Renal pelvis (tissue), 4 donors: Measurements from ENCODE around the gene PARD3. TPM values are rescaled to one million over a fixed set of nuclear protein-coding genes. Genes with fewer than 3 reads are reported as not detected.
"Not testable (repeated sequence)": the region's sequence is repeated elsewhere in the genome, so short reads cannot be mapped to it uniquely, and the experiment has no call there.

Experiments used
- DNase-seq: peaks from one replicate; pipeline ENCODE4 v3.0.0-alpha.2; 2013
- polyA plus RNA-seq, 3 donors: library from polyadenylated mRNA; unstranded; fragments of 120-200 nt; gene quantifications; one replicate each; pipeline ENCODE4 v1.2.1, GENCODE V29; 2013; ENCODE audit not compliant: insufficient read length in 3 of 3

PARD3 gene
- polyA plus RNA-seq, 3 donors, result 66.9 to 71.1 (median 71.1) TPM

DNA sequence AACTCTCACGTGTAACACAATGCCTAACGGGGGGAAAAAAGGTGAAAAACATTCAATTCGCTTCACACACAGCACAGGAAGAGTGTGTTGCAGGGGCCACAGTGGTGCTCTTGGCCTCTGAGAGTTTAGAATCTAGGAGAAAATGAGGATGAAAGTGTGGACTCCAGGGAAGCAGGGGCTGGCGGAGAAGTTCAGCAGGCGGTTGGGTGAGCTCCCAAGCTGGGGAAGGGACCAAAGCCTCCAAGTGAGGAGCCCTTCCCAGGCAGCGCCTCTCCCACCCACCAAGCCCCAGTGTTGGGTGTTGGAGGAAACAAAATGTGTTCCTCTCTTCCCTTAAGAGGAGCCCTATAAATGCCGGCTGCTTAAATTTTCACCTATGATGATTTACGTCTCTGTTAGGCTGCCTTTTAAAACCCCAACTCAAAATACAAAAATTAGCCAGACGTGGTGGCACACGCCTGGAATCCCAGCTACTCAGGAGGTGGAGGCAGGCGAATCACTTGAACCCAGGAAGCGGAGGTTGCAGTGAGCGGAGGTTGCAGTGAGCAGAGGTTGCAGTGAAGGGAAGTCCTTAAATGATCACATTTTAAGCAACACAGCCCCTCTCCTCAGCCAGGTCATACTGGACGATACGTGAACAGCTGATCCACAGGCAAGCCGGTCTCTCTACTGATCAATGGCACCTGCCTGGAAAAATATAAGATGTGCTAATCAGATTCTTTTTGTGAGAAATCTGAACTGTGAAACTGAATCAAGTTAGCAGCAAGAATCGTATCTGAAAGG is 735.2 kb downstream of the PARD3 start:
- no peak for DNase-seq

DNA sequence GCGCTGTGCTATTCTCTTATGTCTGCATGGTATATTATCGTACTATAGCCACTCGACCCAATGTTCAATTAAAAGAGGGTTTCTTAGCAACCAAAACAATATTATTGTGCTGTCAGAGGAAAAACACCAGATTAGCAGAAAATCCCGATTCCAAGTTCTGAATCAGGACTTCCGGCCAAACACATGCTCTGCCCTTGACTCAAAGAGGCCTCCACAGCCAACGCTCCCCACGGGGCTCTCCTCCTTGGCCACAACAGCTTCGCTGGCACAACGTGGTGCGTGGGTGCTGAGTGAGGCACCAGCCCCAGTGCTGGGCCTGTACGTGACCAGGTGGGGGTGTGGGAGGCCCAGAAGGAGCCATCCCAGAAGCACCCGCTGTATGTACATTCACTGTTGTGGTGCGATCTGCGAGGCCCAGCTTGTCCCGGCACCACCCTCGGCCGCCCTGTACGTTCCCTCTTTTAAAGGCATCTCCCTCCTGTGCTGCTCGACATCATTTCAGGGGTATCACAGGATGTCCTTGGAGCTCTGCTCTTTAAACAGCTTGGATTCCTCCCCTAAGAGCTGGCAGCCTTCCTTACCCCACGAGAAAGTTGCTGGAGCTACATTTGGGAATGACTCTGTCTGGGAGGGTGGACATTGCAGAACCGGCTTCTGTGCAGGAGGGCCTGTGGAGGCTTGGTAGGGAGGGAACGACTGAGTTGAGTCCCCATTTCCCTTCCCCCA is 736.2 kb downstream of the PARD3 start:
- DNase-seq, result no peak

DNA sequence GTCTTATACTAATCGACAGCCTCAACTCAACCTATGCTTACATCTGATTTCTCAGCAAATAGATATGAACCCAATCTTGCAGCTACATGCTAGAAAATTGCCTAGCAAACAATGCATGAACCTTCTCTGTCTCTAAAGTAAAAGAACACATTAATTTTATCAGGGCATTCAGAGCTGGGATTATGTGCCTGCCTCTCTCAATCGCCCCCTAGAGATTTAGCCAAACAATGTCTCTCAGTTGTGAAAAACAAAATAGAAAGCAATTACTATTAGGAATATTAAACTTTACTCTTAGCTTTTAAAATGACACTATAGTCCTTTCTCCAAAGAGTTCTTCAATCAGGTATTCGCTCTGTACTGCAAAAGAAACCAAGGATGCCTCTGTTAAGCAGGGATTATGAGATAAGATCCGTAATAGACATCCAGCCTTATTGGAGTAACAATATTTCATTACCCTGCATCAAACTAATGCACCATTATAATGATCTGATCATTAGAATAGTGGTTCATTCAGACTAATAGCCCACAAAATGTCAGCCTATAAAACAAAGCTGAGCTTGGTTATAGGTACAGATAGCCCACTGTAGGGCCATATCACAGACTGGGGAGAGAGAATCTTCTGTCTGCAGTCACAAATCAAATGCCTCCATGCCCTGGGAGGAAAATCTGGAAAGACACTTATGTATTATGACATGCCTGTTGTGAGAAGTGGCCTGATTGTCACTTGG is 736.9 kb downstream of the PARD3 start:
- no peak for DNase-seq

DNA sequence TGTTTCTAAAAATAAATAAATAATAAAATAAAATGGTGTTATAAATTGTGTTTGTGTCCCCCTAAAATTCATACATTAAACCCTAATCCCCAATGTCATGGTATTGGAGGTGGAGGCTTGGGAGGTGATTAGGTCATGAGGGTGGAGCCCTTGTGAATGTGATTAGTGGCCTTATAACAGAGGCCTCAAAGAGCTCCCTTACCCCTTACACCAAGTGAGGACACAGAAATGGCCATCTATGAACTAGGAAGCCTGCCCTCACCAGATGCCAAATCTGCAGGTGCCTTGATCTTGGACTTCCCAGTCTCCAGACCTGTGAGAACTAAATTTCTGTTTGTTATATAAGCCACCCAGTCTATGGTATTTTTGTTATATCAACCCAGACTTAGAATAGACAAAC is 738.7 kb downstream of the PARD3 start:
- no peak for DNase-seq

DNA sequence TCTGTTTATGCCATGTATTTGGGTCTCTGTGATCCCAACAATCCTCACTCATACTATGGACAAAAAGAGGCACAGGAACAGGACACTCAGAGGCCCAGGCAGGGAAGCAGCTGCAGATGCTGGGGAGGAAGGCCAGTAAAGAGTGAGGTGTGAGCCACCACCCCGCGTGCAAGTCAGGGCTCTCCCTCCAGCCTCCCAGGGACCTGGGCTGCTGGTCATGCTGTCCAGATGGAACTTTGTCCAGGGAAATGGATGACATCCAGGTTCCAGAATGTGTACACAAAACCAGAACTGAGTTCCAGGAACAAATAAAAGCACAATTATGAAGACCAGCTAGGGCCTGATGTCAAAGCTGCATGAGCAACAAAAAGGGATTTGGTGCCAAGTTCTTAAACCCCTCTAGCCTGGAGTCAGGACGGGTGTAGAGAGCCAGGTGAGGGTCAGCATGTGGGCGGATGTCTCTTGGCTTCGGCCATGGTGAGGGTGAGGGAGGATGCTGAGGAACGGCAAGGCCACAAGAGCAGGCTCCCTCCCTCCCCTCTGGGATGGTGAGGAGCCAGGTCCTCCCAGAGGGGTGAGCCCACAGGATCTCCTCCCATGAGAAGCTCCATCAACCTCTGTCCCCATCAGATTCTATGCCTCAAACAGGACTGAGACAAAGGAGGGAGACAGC is 739.7 kb downstream of the PARD3 start:
- DNase-seq, result no peak

DNA sequence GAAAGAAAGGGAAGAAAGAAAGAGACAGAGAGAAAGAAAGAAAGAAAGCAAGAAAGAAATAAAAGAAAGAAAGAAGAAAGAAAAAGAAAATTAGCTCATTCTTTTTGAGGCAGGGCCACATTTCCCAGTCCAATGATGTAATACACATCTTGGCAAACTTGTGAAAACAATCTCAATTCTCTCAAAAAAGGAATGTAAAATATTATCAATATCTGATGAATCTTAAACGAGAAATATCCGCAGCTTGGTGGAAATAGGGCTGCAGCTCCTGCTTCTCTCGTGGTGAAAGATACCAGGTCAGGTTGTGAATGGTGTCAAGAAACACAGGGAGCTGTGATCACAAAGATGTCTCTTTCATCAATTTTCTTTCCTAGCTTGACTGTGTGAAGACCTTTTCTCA is 741.0 kb downstream of the PARD3 start:
- no peak for DNase-seq

DNA sequence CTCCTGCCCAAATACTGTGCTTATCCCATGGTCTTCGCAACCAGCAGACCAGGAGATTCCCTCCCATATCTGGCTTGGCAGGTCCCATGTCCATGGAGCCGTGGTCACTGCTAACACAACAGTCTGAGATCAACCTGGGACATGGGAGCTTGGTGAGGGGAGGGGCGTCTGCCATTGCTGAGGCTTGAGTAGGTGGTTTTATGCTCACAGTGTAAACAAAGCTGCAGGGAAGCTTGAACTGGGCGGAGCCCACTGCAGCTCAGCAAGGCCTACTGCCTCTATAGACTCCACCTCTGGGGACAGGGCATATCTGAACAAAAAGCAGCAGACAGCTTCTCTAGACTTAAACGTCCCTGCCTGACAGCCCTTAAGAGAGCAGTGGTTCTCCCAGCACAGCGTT is 747.4 kb downstream of the PARD3 start:
- not testable (repeated sequence) for DNase-seq

DNA sequence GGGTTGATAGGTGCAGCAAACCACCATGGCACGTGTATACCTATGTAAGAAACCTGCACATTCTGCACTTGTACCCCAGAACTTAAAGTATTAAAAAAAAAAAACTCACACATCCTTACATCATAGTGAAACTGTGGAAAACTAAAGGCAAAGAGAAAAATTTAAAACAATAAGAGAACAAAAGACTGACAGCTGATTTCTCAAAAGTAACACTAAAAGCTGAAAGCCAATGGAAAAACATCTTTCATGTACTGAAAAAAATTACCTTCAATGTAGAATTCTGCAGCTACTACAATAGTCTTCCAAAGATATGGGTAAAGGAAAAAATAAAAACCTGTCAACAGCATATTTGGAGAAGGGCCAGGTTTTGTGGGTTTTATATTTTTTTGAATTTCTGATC is 751.5 kb downstream of the PARD3 start:
- DNase-seq, result no peak

DNA sequence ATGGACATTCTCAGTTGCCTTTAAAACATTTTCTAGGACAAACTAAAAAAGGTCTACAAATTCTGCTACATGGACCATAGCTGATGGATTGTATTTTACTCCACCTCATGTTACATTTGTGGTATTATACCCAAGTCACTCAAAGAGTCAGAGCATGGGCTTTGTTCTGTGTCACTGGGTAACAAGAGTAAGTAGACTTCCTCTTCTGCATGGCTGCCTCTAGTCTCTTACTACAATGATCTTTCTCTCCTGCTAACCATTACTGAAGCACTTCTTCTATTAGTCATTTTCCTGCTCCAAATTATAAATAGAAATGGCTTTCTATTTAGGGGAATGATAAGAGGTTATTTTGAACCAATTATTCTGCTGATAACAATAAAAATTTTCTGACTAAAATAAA is 753.3 kb downstream of the PARD3 start:
- no peak for DNase-seq
